ENCODE data around the gene LPIN2. TPM values are rescaled to one million over a fixed set of nuclear protein-coding genes. Genes with fewer than 3 reads are reported as not detected.

Gene LPIN2
- total RNA-seq, 1 experiment from 2014 or later, result 13.7 TPM

DNA sequence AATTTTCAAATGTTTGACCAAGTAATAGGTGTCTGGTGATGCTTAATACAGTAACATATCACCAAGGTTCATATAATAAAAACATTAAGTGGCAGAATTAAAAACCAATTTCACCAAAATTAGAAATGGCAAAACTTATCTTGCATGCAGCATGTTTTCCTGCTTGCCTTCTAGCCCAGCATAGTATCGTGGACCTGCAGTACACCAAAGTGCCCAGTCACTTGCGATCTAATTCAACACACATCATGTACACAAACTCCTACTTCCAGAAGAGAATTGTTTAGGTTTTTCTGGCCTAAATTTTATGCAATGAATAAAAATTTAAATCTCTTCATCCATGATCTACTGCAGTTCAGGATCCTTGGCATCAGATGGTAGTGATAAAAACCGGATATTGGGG lies 28.9 kb downstream of the LPIN2 start:
- H3K9me3 ChIP-seq (ENCODE audit: low read length), result no peaks in the 10 kb centered on the region
- no peak overlapping the region for H2AFZ ChIP-seq (ENCODE audit: low read length)
- H3K36me3 ChIP-seq (ENCODE audit: insufficient read depth, low read length), result no peaks in the 10 kb centered on the region
- H3K4me2 ChIP-seq (ENCODE audit: low read depth, low read length, poor library complexity, severe bottlenecking), result no peak overlapping the region
- no peak overlapping the region for H3K4me3 ChIP-seq (ENCODE audit: low read length)
- DNase-seq, result no peak
- no peak overlapping the region for H3K27ac ChIP-seq (ENCODE audit: low read length)
- H4K20me1 ChIP-seq (ENCODE audit: insufficient read depth, low read depth, low read length), result peaks cover 34% of the 10 kb centered on the region
- no peaks in the 10 kb centered on the region for H3K27me3 ChIP-seq (ENCODE audit: low read length)
- no peak overlapping the region for H3K9ac ChIP-seq (ENCODE audit: low read length)
- no peaks in the 10 kb centered on the region for H3K9me2 ChIP-seq (replicated peaks; ENCODE audit: insufficient read depth, low read length)
- H3K79me2 ChIP-seq (ENCODE audit: low read length), result no peaks in the 10 kb centered on the region; the same call in 1 of the 2 replicates
- H3K4me1 ChIP-seq (ENCODE audit: low read length), result peaks cover 23% of the 10 kb centered on the region

DNA sequence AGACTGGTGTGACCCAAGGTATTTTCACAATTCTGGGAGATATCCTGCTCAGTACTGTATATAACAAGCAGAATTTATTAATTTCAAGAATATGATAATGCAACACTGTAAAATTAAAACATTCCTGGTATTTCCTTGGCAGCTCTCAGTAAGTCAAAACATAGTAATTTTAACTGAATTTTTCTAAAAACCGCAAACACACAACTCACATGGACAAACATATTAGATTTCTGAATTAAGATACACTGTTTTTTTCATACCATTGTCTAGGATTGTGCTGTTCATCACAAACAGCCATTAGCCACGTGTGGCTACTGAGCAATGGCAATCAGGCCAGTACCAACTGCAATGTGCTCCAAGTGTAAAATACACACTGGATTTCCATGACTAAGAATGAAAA lies 29.6 kb downstream of the LPIN2 start:
- Histone ChIP-seq H3K4me2 (ENCODE audit: low read depth, low read length, poor library complexity, severe bottlenecking) (no peak overlapping the region), H3K9me3 (ENCODE audit: low read length) (no peaks in the 10 kb centered on the region), H3K9ac (ENCODE audit: low read length) (no peak overlapping the region), H3K4me3 (ENCODE audit: low read length) (no peak overlapping the region), H3K27ac (ENCODE audit: low read length) (no peak overlapping the region), H3K4me1 (ENCODE audit: low read length) (peaks cover 30% of the 10 kb centered on the region), H4K20me1 (ENCODE audit: insufficient read depth, low read depth, low read length) (peaks cover 40% of the 10 kb centered on the region), H3K9me2 (replicated peaks; ENCODE audit: insufficient read depth, low read length) (no peaks in the 10 kb centered on the region), H2AFZ (ENCODE audit: low read length) (no peak overlapping the region), H3K27me3 (ENCODE audit: low read length) (no peaks in the 10 kb centered on the region), H3K36me3 (ENCODE audit: insufficient read depth, low read length) (no peaks in the 10 kb centered on the region), H3K79me2 (ENCODE audit: low read length) (no peaks in the 10 kb centered on the region; the same call in 1 of the 2 replicates)
- no peak for DNase-seq

DNA sequence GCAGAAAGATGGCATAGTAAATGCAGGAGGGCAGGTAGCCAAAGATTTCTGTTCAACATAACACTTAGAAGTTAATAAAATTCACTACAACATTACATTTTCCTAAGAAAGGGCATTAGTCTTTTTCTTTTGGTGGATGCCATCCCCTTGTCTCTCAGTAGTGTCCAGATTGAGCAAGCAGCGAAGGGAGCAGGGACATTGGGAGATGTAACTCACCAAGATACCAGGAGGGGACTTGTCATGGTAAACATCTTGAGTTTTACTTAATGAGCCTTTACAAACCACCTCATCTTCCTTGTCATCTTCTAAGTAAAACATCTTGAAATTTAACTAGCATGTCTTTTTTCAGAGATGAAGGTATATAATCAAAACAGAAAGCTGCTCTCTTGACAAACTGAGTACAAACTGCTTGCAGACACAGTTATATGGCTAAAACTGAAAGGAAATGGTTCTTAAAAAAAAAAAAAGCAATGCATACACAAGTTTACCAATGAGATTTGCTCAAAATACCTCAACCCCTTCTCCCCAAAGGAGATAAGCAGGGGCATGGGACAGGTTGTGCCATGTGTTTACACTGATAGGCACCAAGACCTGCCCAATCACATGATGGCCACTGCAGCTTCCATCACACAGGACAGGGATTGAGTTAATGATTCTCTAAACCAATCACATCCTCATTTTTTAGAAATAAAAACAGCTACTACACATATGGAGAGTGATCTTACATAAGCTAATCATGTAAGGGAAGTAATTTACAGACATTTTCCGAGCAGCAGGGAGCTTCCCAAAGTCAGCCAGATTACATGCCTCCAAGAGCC lies 30.3 kb downstream of the LPIN2 start:
- Histone ChIP-seq H3K4me3 (ENCODE audit: low read length) (no peak overlapping the region), H3K27me3 (ENCODE audit: low read length) (no peaks in the 10 kb centered on the region), H4K20me1 (ENCODE audit: insufficient read depth, low read depth, low read length) (peaks cover 43% of the 10 kb centered on the region), H3K4me2 (ENCODE audit: low read depth, low read length, poor library complexity, severe bottlenecking) (no peak overlapping the region), H3K79me2 (ENCODE audit: low read length) (no peaks in the 10 kb centered on the region; the same call in 1 of the 2 replicates), H3K9me2 (replicated peaks; ENCODE audit: insufficient read depth, low read length) (no peaks in the 10 kb centered on the region), H3K27ac (ENCODE audit: low read length) (no peak overlapping the region), H3K9ac (ENCODE audit: low read length) (no peak overlapping the region), H3K4me1 (ENCODE audit: low read length) (peaks cover 30% of the 10 kb centered on the region), H2AFZ (ENCODE audit: low read length) (no peak overlapping the region), H3K9me3 (ENCODE audit: low read length) (no peaks in the 10 kb centered on the region), H3K36me3 (ENCODE audit: insufficient read depth, low read length) (no peaks in the 10 kb centered on the region)
- DNase-seq, result no peak

DNA sequence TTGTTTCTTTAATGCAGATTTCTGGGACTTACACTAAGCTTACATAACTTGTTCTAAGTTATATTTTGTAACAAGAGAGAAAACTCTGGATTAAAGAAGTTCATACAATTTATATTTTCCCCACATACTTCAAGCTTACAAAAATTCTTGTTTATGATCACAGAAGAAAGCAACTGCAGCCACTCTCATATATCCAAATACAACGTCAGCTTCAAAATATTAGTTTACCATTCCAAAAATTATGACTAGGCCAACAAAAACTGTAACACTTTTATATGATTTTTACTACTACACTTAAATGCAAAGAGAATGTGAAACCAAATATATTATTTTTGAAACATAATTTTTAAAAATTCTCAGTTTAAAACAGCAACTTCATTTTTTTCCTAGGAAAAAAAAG lies 30.9 kb downstream of the LPIN2 start:
- no peak overlapping the region for H3K4me2 ChIP-seq (ENCODE audit: low read depth, low read length, poor library complexity, severe bottlenecking)
- no peak for DNase-seq
- no peak overlapping the region for H3K27ac ChIP-seq (ENCODE audit: low read length)
- no peak overlapping the region for H2AFZ ChIP-seq (ENCODE audit: low read length)
- H4K20me1 ChIP-seq (ENCODE audit: insufficient read depth, low read depth, low read length), result peaks cover 48% of the 10 kb centered on the region
- H3K9me3 ChIP-seq (ENCODE audit: low read length), result no peaks in the 10 kb centered on the region
- no peak overlapping the region for H3K9ac ChIP-seq (ENCODE audit: low read length)
- no peak overlapping the region for H3K4me3 ChIP-seq (ENCODE audit: low read length)
- peaks cover 30% of the 10 kb centered on the region for H3K4me1 ChIP-seq (ENCODE audit: low read length)
- H3K79me2 ChIP-seq (ENCODE audit: low read length), result no peaks in the 10 kb centered on the region; the same call in 1 of the 2 replicates
- no peaks in the 10 kb centered on the region for H3K27me3 ChIP-seq (ENCODE audit: low read length)
- H3K9me2 ChIP-seq (replicated peaks; ENCODE audit: insufficient read depth, low read length), result no peaks in the 10 kb centered on the region
- H3K36me3 ChIP-seq (ENCODE audit: insufficient read depth, low read length), result no peaks in the 10 kb centered on the region

DNA sequence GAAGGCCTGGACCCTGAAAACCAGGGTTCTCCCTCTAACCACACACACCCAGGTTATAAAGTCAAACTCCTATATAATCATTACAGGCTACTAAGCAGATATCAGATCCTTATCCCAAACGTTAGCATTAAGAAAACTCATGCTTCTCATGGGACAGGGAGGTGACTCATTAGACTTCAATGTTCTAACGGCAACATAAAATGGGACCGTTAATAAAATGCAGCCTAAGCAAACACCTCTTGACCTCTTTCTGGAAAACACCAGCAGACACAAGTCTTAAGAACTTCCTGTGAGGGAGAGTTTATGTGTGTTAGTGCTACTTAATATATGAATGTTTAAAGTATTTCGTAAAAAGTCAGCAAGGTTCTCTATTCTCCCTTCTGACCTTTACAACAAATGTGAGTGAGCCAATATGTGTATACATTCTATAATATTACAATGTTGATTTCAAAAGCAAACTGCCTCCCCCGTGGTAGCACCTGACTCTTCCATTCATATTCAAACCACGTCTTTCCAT lies 31.7 kb downstream of the LPIN2 start:
- Histone ChIP-seq H3K9me3 (ENCODE audit: low read length) (no peaks in the 10 kb centered on the region), H3K79me2 (ENCODE audit: low read length) (no peaks in the 10 kb centered on the region; the same call in 1 of the 2 replicates), H3K4me1 (ENCODE audit: low read length) (peaks cover 30% of the 10 kb centered on the region), H3K9ac (ENCODE audit: low read length) (no peak overlapping the region), H2AFZ (ENCODE audit: low read length) (no peak overlapping the region), H3K9me2 (replicated peaks; ENCODE audit: insufficient read depth, low read length) (no peaks in the 10 kb centered on the region), H3K4me3 (ENCODE audit: low read length) (no peak overlapping the region), H3K27me3 (ENCODE audit: low read length) (no peaks in the 10 kb centered on the region), H3K4me2 (ENCODE audit: low read depth, low read length, poor library complexity, severe bottlenecking) (no peak overlapping the region), H4K20me1 (ENCODE audit: insufficient read depth, low read depth, low read length) (peaks cover 50% of the 10 kb centered on the region), H3K36me3 (ENCODE audit: insufficient read depth, low read length) (no peaks in the 10 kb centered on the region), H3K27ac (ENCODE audit: low read length) (no peak overlapping the region)
- DNase-seq, result no peak

DNA sequence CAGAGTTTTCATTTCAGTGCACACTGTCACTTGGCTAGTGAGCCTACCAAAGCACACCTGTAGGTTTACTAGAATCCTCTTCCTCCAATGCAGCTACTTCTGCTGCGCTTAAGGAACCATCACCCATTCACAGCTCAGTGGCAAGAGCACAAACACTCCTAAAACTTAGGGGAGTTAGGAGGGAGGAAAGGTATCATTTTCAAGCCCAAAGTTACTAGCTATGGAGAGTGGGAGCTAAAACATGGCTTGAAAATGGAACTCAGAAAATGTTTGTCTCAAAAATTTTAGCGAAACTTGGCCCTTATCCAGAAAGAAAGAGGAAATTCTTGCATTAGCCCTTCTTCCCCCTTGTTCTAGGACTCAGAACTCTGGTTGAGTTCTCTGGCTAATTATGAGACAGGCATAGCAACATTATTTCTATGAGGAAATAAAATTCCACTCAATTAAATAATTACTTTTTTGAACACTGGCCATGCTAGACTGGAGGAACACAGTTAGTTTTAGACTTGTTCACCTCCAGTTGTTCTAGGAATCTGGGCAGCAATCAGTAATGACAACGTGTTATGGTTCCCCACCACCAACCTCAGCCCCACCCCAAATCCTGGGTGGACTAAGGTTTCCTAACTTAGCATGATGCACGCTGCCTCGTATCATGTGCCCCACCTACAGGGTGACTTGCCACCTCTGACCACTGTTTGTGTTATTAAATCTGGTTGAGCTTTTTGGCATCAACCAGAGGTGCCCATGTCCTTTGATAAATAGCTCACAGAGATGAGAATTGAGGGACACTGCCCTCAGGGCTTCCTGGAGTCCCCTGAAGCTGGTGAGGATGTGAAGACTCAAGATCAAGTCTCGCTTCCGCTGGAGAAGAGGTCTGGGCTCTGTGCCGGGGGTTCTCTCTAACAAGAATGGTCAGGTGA lies 32.8 kb downstream of the LPIN2 start:
- H4K20me1 ChIP-seq (ENCODE audit: insufficient read depth, low read depth, low read length), result peaks cover 51% of the 10 kb centered on the region
- H3K27me3 ChIP-seq (ENCODE audit: low read length), result no peaks in the 10 kb centered on the region
- no peak overlapping the region for H3K27ac ChIP-seq (ENCODE audit: low read length)
- H3K9me2 ChIP-seq (replicated peaks; ENCODE audit: insufficient read depth, low read length), result no peaks in the 10 kb centered on the region
- peak overlapping the region; percentile 64 for H3K4me2 ChIP-seq (ENCODE audit: low read depth, low read length, poor library complexity, severe bottlenecking)
- H3K9me3 ChIP-seq (ENCODE audit: low read length), result no peaks in the 10 kb centered on the region
- H3K4me1 ChIP-seq (ENCODE audit: low read length), result peaks cover 30% of the 10 kb centered on the region
- peak overlapping the region; percentile 28; the same call in 1 of the 2 replicates for H3K4me3 ChIP-seq (ENCODE audit: low read length)
- no peak overlapping the region for H2AFZ ChIP-seq (ENCODE audit: low read length)
- H3K36me3 ChIP-seq (ENCODE audit: insufficient read depth, low read length), result no peaks in the 10 kb centered on the region
- H3K9ac ChIP-seq (ENCODE audit: low read length), result no peak overlapping the region
- no peaks in the 10 kb centered on the region; the same call in 1 of the 2 replicates for H3K79me2 ChIP-seq (ENCODE audit: low read length)
- peak; percentile 69 for DNase-seq

DNA sequence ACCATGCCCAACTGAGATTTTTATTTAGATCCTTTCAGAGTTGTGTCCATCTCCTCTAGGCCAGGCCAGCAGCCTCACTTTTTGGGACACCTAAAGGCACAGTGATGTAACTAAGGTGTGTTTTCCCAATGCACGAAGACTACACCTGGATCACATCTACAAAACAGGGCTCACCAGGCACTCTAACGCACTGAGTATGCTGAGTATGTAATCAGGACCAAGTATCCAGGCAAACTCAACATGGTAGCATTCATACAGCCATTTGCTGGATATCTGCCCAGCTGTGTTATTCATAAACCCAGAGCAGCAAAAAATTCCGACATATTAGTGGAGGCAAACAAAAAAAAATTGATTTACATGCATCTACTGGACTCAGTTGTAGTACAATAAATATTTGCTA lies 33.8 kb downstream of the LPIN2 start:
- H3K9me2 ChIP-seq (replicated peaks; ENCODE audit: insufficient read depth, low read length), result no peaks in the 10 kb centered on the region
- H3K4me1 ChIP-seq (ENCODE audit: low read length), result peaks cover 30% of the 10 kb centered on the region
- H3K4me2 ChIP-seq (ENCODE audit: low read depth, low read length, poor library complexity, severe bottlenecking), result peak overlapping the region; percentile 64
- H3K4me3 ChIP-seq (ENCODE audit: low read length), result no peak overlapping the region
- H3K27ac ChIP-seq (ENCODE audit: low read length), result no peak overlapping the region
- H3K36me3 ChIP-seq (ENCODE audit: insufficient read depth, low read length), result no peaks in the 10 kb centered on the region
- H3K9me3 ChIP-seq (ENCODE audit: low read length), result no peaks in the 10 kb centered on the region
- H4K20me1 ChIP-seq (ENCODE audit: insufficient read depth, low read depth, low read length), result peaks cover 41% of the 10 kb centered on the region
- no peaks in the 10 kb centered on the region; the same call in 1 of the 2 replicates for H3K79me2 ChIP-seq (ENCODE audit: low read length)
- no peak overlapping the region for H3K9ac ChIP-seq (ENCODE audit: low read length)
- H2AFZ ChIP-seq (ENCODE audit: low read length), result no peak overlapping the region
- H3K27me3 ChIP-seq (ENCODE audit: low read length), result no peaks in the 10 kb centered on the region
- DNase-seq, result no peak

DNA sequence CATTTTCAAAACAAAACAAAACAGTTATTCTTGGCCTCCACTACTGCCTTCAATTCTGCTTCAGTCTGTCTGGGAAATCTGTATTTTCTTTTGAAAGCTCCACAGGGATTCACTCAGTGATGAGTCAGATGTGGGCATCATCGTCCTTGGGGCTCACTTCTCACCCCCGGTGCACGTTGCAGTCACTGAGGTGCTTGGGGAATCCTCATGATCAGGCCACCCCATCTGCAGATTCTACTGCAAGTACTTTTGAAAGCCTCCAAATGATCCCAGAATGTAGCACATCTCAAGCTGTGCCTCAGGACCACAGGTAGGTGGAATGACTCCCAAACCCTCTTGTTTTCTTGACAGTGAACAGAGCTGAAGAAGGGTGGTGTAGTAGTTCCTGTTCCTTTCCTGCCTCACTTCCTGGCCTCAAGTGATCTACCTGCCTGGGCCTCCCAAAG lies 34.3 kb downstream of the LPIN2 start:
- no peaks in the 10 kb centered on the region; the same call in 1 of the 2 replicates for H3K79me2 ChIP-seq (ENCODE audit: low read length)
- peaks cover 38% of the 10 kb centered on the region for H4K20me1 ChIP-seq (ENCODE audit: insufficient read depth, low read depth, low read length)
- no peaks in the 10 kb centered on the region for H3K27me3 ChIP-seq (ENCODE audit: low read length)
- H3K4me3 ChIP-seq (ENCODE audit: low read length), result no peak overlapping the region
- no peak overlapping the region for H2AFZ ChIP-seq (ENCODE audit: low read length)
- no peak overlapping the region for H3K27ac ChIP-seq (ENCODE audit: low read length)
- no peaks in the 10 kb centered on the region for H3K9me2 ChIP-seq (replicated peaks; ENCODE audit: insufficient read depth, low read length)
- DNase-seq, result no peak
- H3K9me3 ChIP-seq (ENCODE audit: low read length), result no peaks in the 10 kb centered on the region
- H3K4me2 ChIP-seq (ENCODE audit: low read depth, low read length, poor library complexity, severe bottlenecking), result no peak overlapping the region
- peaks cover 30% of the 10 kb centered on the region for H3K4me1 ChIP-seq (ENCODE audit: low read length)
- H3K36me3 ChIP-seq (ENCODE audit: insufficient read depth, low read length), result no peaks in the 10 kb centered on the region
- H3K9ac ChIP-seq (ENCODE audit: low read length), result no peak overlapping the region
